Activated T-helper 9 cell treated with anti-CD3 and anti-CD28 coated beads, Interleukin-2, amount 50 U/mL, for 16 hours (primary cell): ENCODE data around the gene SLC1A3.

ENCODE experiments used
- DNase-seq: peaks from one replicate; pipeline ENCODE4 v3.0.0-alpha.2; 2020; ENCODE audit warnings: low read depth

Gene SLC1A3

GRCh38 chr5:36599986-36600779 lies 6.2 kb upstream of the SLC1A3 start:
- DNase-seq = no peak

DNA sequence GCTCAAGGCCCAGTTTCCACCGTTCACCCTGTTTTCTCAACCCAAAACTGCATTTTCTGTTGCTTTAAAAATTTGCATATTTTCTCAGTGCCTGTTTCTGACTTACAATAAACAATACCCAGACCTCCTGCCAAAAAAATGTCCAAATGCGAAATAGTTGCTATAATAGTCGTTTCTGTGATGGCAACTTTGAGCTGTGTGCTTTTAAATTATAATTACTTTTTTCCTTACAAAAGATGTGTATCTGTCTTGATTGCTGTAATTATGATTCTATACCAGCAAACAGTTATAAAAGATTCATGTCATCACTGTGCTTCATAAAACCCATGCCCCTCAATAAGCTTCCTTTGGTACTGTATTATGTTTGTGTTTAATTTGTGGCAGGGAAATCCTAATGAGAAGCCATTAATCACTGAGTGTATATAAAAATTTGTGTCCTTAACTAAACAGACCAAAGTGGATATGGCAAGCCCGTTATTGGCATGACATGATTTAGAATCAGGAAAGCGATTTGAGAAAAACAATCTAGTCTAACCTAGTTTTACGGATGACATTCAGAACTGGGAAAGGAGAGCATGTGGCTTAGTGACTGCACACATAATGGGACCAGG lies 5.4 kb upstream of the SLC1A3 start:
- DNase-seq = no peak

- no peak for DNase-seq
Measured at GRCh38 chr5:36602704-36603321, 3.6 kb upstream of the SLC1A3 start.

- no peak for DNase-seq
Measured at GRCh38 chr5:36605241-36605640, 1.2 kb upstream of the SLC1A3 start.

- no peak for DNase-seq
Measured at GRCh38 chr5:36606036-36606427, 374 bp upstream of the SLC1A3 start.

DNA sequence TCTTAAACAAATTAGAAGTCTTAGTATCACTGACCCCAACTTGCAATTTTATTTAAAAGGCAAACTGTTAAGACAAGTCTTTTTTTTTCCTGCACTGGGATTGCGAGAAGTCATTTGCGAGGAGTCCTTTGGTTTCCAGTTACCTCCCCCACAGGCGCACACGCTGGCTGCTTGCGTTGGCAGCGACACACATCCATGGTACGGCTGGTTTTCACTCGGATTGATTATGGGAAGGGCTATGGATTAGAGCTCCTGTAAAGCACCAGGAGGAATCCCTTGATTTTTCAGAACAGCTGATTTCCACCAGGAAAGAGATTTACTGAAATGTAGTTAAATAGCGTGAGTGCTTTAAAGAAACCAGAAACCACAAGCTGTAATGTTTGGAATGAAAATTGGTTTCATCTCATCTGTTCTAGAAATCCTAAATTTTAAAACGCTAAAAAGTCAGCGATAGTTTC lies 737 bp downstream of the SLC1A3 start:
- no peak for DNase-seq

GRCh38 chr5:36607838-36608783 lies 1.7 kb downstream of the SLC1A3 start:
- DNase-seq = no peak

GRCh38 chr5:36610621-36611020 lies 4.2 kb downstream of the SLC1A3 start:
- DNase-seq = no peak

GRCh38 chr5:36611520-36612274 lies 5.3 kb downstream of the SLC1A3 start:
- no peak for DNase-seq

DNA sequence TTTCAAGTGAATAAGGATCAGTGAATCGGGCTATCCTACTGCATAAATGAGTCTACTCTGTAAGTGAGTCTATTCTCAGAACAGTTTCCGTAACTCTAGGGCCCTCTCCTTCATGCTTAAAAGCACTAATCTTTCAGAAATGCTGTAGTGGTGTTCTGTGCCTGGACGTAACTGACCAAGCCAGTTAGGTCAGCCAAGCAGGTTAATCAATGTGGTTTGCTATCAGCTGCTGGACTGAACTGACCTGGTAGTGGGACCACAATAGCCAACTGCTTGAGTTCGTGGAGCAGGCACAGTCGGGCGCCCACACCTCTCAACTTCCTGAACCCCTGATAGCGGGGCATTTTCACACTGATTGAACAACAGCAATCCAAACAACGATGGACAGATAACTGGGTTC lies 6.8 kb downstream of the SLC1A3 start:
- no peak for DNase-seq

- DNase-seq = no peak
Measured at GRCh38 chr5:36613771-36614656, 7.6 kb downstream of the SLC1A3 start.

GRCh38 chr5:36614657-36615308 lies 8.4 kb downstream of the SLC1A3 start:
- no peak for DNase-seq

DNA sequence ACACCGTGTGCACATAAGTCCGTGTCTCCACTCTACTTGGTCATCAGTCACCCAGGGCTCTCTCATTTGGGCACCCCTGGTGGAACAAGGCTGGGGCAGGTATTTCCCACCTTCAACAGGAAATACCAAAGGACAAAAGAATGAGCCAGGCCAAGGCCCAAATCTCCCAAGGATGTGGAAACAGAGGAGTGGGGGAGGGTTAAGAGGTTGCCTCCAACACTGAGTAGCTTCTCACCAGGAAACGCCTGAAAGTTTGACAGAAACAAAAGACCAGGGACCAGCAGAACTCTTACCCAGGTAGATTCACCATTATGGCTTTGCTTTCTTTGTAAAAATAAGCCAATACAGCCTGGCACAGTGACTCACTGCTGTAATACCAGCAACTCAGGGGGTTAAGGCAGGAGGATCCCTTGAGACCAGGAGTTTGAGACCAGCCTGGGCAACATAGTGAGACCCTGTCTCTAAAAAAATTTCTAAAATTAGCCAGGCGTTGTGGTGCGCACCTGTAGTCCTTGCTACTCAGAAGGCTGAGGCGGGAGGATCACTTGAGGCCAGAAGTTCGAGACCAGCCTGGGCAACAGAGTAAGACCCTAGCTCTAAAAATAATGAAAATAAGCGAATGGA lies 12.7 kb downstream of the SLC1A3 start:
- DNase-seq = no peak

DNA sequence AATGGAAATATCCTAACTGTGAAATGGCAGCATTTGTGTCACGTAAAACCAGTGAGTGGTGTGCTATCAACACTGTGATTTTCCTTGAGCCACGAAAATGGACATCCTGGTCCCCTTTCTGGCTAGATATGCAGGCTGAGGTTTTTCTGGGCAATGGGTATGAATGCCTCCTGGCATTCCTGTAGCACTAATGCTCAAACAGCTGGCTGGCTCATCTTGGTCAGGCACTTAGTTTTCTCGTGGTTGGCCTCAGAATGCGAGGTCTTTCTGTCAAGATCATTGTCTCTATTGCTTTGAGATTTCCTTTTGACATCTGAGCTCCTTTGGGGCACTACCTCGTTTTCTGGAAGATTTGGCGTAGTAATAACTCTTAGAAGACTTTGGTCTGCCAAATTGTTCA lies 15.6 kb downstream of the SLC1A3 start:
- DNase-seq = no peak

DNA sequence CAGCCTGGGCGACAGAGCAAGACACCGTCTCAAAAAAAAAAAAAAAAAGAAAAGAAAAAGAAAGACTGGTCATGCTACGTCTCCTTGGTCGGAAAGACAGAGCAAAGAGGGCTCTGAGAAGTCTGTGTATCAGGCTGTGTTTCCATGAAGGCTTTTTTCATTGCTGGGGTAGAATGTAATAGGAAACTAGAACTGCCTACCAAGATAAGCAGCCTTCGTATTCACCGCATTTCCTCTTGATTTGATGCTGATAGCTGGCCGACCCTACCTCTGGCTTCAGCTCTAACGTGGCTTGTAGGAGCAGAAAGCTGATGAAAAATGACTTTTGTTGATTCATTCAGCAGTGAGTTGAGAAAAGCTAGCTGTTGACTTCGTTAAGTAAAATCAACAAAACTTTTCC lies 17.4 kb downstream of the SLC1A3 start:
- no peak for DNase-seq

- no peak for DNase-seq
Measured at GRCh38 chr5:36624277-36624676, 17.9 kb downstream of the SLC1A3 start.

DNA sequence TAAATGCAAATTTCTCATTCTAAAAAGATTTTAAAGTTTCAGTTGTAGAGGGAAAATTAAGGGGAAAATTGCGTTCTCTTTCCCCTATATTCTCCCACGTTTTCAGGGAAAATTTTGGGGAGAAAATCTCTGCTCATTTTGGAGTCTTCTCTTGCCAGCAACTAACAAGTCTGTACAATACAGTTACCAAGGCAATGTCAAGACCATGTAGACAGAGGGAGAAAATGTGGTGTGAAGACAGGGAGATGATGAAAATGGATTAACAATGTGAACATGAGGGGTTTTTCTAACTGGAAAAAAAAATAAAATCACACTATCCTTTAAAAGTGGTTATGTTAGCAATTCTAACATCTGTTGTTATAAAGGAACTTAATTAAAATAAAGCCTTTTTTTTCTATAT lies 22.3 kb downstream of the SLC1A3 start:
- no peak for DNase-seq

DNA sequence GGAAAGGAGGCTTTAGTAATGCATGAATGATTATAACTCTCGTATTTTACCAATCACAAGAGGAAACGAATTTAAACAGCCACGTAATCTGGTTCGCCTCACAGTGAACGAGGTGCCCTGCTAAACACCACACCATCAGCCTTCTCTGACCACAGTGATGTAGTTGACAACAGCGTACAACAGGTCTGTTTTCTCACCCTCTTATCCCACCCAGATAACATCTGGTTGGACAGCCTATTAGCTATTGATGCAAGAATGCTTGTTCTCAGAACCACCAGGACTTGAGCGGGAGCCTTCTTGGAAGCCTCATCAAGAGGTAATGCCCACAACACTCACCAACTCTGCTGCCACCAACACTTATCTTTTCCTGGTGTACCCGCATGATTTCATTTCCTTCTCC lies 23.3 kb downstream of the SLC1A3 start:
- no peak for DNase-seq
